Measurements from ENCODE around the gene ARID2. TPM values are rescaled to one million over a fixed set of nuclear protein-coding genes. Genes with fewer than 3 reads are reported as not detected.

ARID2 gene
- total and polyA plus RNA-seq, 2 experiments from 2014 or later: 26.5 to 54.9 TPM

DNA sequence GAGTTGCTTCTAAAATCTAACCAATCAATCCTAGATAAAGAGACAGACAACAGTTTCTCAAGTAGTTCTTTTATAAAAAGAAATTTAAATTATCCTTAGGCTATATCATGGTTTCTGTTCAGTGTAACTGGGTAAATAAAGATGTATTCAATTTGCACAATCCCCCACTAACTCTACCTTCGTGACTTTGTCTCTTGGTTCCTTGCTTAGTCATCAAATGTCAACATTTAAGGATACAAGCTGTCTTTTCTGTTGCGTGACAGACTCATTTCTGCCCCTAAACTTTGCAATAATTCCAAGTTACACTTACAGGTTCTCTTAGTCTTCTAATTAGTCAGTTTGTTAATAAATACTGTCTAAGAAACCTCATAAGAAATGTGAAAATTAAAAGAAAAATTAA, 210.3 kb downstream of the ARID2 start:
- H3K4me3 Mint-ChIP-seq: no peak overlapping the region
- Histone ChIP-seq H3K4me3 (no peak overlapping the region), H3K27me3 (ENCODE audit: insufficient read depth) (no peaks in the 10 kb centered on the region), H2AFZ (no peak overlapping the region), H4K20me1 (replicated peaks; ENCODE audit: insufficient read depth) (no peaks in the 10 kb centered on the region; the same call in 1 of the 2 replicates), H3K79me2 (replicated peaks; ENCODE audit: insufficient read depth) (no peaks in the 10 kb centered on the region), H3K9me2 (ENCODE audit: insufficient read depth) (no peaks in the 10 kb centered on the region), H3K36me3 (ENCODE audit: insufficient read depth) (no peaks in the 10 kb centered on the region), H3K27ac (ENCODE audit: low read depth) (no peak overlapping the region), H3K4me2 (no peak overlapping the region), H3K4me1 (ENCODE audit: insufficient read depth) (peaks cover 6% of the 10 kb centered on the region; the same call in 1 of the 2 replicates), H3F3A (replicated peaks; ENCODE audit: low read depth) (no peaks in the 10 kb centered on the region)
- H3K4me1 Mint-ChIP-seq: no peaks in the 10 kb centered on the region
- TF ChIP-seq, protein P1, sequence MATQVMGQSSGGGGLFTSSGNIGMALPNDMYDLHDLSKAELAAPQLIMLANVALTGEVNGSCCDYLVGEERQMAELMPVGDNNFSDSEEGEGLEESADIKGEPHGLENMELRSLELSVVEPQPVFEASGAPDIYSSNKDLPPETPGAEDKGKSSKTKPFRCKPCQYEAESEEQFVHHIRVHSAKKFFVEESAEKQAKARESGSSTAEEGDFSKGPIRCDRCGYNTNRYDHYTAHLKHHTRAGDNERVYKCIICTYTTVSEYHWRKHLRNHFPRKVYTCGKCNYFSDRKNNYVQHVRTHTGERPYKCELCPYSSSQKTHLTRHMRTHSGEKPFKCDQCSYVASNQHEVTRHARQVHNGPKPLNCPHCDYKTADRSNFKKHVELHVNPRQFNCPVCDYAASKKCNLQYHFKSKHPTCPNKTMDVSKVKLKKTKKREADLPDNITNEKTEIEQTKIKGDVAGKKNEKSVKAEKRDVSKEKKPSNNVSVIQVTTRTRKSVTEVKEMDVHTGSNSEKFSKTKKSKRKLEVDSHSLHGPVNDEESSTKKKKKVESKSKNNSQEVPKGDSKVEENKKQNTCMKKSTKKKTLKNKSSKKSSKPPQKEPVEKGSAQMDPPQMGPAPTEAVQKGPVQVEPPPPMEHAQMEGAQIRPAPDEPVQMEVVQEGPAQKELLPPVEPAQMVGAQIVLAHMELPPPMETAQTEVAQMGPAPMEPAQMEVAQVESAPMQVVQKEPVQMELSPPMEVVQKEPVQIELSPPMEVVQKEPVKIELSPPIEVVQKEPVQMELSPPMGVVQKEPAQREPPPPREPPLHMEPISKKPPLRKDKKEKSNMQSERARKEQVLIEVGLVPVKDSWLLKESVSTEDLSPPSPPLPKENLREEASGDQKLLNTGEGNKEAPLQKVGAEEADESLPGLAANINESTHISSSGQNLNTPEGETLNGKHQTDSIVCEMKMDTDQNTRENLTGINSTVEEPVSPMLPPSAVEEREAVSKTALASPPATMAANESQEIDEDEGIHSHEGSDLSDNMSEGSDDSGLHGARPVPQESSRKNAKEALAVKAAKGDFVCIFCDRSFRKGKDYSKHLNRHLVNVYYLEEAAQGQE (IDR thresholded peaks at IDR 0.05; ENCODE audit: unreplicated experiment): no peak
- TF ChIP-seq, protein P2, sequence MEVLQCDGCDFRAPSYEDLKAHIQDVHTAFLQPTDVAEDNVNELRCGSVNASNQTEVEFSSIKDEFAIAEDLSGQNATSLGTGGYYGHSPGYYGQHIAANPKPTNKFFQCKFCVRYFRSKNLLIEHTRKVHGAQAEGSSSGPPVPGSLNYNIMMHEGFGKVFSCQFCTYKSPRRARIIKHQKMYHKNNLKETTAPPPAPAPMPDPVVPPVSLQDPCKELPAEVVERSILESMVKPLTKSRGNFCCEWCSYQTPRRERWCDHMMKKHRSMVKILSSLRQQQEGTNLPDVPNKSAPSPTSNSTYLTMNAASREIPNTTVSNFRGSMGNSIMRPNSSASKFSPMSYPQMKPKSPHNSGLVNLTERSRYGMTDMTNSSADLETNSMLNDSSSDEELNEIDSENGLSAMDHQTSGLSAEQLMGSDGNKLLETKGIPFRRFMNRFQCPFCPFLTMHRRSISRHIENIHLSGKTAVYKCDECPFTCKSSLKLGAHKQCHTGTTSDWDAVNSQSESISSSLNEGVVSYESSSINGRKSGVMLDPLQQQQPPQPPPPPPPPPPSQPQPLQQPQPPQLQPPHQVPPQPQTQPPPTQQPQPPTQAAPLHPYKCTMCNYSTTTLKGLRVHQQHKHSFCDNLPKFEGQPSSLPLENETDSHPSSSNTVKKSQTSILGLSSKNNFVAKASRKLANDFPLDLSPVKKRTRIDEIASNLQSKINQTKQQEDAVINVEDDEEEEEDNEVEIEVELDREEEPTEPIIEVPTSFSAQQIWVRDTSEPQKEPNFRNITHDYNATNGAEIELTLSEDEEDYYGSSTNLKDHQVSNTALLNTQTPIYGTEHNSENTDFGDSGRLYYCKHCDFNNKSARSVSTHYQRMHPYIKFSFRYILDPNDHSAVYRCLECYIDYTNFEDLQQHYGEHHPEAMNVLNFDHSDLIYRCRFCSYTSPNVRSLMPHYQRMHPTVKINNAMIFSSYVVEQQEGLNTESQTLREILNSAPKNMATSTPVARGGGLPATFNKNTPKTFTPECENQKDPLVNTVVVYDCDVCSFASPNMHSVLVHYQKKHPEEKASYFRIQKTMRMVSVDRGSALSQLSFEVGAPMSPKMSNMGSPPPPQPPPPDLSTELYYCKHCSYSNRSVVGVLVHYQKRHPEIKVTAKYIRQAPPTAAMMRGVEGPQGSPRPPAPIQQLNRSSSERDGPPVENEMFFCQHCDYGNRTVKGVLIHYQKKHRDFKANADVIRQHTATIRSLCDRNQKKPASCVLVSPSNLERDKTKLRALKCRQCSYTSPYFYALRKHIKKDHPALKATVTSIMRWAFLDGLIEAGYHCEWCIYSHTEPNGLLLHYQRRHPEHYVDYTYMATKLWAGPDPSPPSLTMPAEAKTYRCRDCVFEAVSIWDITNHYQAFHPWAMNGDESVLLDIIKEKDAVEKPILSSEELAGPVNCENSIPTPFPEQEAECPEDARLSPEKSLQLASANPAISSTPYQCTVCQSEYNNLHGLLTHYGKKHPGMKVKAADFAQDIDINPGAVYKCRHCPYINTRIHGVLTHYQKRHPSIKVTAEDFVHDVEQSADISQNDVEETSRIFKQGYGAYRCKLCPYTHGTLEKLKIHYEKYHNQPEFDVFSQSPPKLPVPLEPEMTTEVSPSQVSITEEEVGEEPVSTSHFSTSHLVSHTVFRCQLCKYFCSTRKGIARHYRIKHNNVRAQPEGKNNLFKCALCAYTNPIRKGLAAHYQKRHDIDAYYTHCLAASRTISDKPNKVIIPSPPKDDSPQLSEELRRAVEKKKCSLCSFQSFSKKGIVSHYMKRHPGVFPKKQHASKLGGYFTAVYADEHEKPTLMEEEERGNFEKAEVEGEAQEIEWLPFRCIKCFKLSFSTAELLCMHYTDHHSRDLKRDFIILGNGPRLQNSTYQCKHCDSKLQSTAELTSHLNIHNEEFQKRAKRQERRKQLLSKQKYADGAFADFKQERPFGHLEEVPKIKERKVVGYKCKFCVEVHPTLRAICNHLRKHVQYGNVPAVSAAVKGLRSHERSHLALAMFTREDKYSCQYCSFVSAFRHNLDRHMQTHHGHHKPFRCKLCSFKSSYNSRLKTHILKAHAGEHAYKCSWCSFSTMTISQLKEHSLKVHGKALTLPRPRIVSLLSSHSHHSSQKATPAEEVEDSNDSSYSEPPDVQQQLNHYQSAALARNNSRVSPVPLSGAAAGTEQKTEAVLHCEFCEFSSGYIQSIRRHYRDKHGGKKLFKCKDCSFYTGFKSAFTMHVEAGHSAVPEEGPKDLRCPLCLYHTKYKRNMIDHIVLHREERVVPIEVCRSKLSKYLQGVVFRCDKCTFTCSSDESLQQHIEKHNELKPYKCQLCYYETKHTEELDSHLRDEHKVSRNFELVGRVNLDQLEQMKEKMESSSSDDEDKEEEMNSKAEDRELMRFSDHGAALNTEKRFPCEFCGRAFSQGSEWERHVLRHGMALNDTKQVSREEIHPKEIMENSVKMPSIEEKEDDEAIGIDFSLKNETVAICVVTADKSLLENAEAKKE (CRISPR knock-in tag; IDR thresholded peaks at IDR 0.05): no peak
- no peak for TF ChIP-seq JUNB (IDR thresholded peaks at IDR 0.05; ENCODE audit: unreplicated experiment)
- TF ChIP-seq ZNF331 (CRISPR knock-in tag; IDR thresholded peaks at IDR 0.05; ENCODE audit: low read depth): no peak
- TF ChIP-seq POLR2AphosphoS5 (IDR thresholded peaks at IDR 0.05; ENCODE audit: low read depth): no peak
- TF ChIP-seq, protein P3, sequence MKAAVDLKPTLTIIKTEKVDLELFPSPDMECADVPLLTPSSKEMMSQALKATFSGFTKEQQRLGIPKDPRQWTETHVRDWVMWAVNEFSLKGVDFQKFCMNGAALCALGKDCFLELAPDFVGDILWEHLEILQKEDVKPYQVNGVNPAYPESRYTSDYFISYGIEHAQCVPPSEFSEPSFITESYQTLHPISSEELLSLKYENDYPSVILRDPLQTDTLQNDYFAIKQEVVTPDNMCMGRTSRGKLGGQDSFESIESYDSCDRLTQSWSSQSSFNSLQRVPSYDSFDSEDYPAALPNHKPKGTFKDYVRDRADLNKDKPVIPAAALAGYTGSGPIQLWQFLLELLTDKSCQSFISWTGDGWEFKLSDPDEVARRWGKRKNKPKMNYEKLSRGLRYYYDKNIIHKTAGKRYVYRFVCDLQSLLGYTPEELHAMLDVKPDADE (IDR thresholded peaks at IDR 0.05): no peak
- no peak for TF ChIP-seq EZH2 (IDR thresholded peaks at IDR 0.05; ENCODE audit: low read depth, unreplicated experiment)
- TF ChIP-seq NANOG (IDR thresholded peaks at IDR 0.05; ENCODE audit: borderline replicate concordance): no peak
- TF ChIP-seq, protein P4, sequence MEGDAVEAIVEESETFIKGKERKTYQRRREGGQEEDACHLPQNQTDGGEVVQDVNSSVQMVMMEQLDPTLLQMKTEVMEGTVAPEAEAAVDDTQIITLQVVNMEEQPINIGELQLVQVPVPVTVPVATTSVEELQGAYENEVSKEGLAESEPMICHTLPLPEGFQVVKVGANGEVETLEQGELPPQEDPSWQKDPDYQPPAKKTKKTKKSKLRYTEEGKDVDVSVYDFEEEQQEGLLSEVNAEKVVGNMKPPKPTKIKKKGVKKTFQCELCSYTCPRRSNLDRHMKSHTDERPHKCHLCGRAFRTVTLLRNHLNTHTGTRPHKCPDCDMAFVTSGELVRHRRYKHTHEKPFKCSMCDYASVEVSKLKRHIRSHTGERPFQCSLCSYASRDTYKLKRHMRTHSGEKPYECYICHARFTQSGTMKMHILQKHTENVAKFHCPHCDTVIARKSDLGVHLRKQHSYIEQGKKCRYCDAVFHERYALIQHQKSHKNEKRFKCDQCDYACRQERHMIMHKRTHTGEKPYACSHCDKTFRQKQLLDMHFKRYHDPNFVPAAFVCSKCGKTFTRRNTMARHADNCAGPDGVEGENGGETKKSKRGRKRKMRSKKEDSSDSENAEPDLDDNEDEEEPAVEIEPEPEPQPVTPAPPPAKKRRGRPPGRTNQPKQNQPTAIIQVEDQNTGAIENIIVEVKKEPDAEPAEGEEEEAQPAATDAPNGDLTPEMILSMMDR (conservative IDR thresholded peaks at IDR 0.05; ENCODE audit: low read depth in 2 of 2): no peak
- no peak for TF ChIP-seq EZH2phosphoT487 (IDR thresholded peaks at IDR 0.05; ENCODE audit: unreplicated experiment)
- TF ChIP-seq ZNF114 (CRISPR knock-in tag; IDR thresholded peaks at IDR 0.05): no peak
- peaks cover 8% of the 10 kb centered on the region; the same call in 2 of the 3 replicates for H3K36me3 Mint-ChIP-seq (ENCODE audit: low read depth)
- ATAC-seq (no peak), DNase-seq (ENCODE audit: low spot score) (no peak)
- no peaks in the 10 kb centered on the region for H3K27me3 Mint-ChIP-seq (ENCODE audit: insufficient read depth, low read depth, poor library complexity)
- 0 out of 2 replicates have a peak overlapping the region, but pooled peaks have one; percentile 49 for H3K27ac Mint-ChIP-seq
- H3K9me3 Mint-ChIP-seq: no peaks in the 10 kb centered on the region
